HG02623 (cell line): ENCODE measurements around the gene UBE4B.

Experiments used
- ATAC-seq: cut with Tn5 transposase; IDR thresholded peaks from one replicate; pipeline ENCODE4 v1.9.1; 2021; ENCODE audit warnings: moderate library complexity; ENCODE audit not compliant: unreplicated experiment

The UBE4B gene

DNA sequence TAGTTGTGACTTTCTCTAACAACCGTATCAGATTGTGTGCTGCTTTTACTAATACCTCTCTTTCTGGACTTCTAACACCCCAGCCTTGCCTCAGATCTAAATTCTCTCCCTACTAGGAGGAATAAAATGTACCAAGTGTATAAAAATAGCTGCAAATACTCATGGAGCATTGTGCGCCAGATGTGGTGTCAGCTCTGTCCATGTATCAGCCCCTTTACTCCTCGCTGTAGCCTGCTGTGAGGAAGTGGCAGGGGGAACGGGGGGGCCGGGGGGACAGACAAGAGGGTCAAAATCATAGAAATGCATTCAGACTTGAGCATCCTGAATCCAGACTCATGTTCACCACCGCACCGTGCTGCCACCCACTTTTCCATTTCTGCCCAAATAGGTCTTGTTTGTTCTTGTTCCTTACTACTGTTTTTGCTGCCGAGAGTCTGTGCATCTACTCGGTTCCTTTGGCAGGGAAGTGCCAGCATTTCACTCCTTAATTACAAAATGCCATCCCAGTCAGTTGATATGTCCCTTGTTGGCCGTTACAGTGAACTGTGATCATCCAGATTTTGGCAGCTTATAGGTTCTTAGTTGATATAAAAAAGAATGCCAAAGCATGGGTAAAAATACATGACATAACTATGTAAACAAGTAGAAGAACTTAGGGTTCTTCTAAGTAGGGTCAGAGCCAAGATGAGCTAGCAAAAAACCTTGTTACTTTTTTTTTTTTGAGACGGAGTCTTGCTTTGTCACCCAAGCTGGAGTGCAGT, 76.4 kb downstream of the UBE4B start:
- ATAC-seq, result no peak

DNA sequence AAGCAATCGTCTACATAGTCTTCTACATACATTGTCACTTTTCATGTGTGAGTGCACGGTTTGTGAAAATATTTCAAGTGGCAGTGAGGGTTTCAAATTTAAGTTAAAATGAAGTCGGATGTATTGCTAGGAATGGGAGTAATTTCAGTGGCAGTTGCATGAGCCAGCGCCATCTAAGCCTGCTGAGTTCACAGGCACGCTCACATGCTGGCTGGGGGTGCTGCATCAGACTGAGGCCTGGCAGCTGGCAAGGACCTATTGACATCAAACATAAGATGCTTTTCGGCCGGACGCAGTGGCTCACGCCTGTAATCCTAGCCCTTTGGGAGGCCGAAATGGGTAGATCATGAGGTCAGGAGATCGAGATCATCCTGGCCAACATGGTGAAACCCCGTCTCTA, 80.7 kb downstream of the UBE4B start:
- no peak for ATAC-seq

DNA sequence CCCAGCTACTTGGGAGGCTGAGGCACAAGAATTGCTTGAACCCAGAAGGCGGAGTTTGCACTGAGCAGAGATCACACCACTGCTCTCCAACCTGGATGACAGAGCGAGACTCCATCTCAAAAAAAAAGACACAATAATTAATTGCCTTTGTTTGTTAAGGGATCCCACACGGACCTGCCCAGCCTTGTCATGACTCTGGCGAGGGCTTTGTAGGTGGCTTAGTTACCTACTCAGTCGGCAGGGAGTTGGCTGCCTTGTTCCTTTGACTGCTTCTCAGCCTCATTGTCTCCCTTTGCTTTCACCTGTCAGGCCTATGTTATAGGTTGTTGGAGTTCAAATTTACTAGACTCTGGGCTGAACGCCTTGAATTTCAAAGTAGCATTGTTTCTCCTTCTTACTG, 82.0 kb downstream of the UBE4B start:
- ATAC-seq, result no peak

DNA sequence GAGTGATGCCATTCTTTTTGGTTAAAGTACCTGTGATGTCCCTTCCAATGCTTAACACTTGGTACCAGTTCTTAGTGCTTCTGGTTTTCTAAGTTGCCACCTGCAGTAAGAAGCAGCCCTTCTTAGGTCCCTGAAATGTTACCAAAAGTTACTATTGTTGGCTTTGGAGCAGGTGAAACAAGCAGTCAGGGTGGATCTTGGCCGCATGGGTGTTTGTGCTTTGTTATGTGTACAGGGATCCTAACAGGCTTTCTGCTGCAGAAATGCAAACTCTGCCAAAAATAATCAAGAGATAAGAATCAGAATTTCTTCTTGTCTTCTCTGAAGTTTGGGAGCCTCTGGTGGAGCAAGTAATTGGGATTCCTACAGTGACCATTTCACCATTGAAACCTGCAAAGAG, 84.4 kb downstream of the UBE4B start:
- ATAC-seq, result no peak

DNA sequence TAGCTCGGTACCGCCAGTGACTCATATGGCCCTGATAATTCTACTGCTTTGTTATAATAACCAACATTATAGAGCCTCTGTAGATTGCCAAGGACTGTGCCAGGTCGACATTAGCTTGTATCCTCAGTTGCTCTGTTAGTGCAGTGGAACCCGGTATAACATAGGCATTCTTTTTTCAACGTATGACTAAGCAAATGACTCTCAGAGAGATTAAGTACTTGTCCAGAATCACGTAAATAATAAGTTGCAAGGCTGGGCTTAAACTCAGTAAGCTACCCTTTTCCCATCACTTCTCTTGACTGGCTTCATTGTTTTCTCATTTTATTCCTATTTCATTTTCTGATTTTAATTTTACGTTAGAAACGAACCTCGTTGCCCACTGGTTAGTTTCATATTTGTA, 85.1 kb downstream of the UBE4B start:
- no peak for ATAC-seq

DNA sequence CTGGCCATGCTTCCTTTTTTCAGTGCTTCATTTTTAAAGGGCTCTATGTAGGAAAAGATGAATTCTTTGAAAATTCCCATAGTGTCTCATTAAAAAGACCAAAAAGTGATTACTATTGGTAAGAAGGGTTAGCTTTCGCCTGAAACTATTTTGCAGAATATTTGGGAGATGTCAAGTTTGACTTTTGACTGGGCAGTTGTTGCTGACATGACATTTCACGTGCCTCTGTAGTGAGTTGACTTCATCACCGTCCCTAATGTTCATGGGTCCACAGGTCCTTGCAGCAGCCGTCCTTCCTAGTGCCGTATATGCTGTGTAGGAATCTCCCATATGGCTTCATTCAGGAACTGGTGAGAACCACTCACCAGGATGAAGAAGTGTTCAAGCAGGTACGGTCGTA, 88.9 kb downstream of the UBE4B start:
- no peak for ATAC-seq

DNA sequence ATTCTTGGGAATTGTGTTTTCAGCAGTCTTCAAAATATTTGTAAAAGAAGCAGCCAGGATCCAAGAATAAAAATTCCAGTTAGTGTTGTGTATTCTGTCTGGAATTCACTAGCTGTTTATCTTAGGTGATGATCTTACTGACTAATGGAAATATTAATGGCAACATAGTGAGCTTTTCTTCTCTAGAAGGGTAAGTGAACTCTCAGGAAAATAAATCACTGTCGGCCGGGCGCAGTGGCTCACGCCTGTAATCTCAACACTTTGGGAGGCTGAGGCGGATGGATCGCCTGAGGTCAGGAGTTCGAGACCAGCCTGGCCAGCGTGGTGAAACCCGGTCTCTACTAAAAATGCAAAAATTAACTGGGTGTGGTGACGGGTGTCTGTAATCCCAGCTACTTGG, 90.2 kb downstream of the UBE4B start:
- no peak for ATAC-seq

DNA sequence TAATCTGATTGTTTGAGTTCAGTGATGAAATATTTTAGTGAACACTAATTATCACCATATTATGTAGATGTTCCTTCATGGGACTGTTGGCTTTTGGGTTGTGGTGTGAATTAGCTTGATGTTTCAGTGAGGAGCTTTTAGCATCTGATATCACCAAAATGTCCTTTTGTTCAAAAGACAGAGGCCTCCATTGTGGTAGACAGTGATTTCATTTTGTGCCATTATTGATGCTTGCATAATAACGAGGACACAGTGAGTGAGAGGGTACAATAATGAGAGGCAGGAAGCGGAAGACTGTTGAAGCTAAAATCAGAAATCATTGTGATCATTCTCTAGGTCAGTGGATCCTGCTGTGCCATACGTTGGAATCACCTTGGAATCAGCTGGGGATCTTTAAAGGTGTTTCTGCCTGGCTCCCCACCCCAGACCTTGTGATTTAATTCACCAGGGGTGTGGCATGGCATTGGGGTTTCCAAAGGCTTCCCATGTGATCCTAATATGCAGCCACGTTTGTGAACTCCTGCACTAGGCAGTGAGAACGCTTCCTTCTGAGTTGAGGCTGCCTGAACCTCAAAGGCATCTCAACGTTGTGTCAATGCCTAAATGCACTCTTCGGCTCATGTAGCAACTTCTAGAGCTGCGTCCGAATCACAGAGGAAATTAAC, 95.5 kb downstream of the UBE4B start:
- ATAC-seq, result no peak

DNA sequence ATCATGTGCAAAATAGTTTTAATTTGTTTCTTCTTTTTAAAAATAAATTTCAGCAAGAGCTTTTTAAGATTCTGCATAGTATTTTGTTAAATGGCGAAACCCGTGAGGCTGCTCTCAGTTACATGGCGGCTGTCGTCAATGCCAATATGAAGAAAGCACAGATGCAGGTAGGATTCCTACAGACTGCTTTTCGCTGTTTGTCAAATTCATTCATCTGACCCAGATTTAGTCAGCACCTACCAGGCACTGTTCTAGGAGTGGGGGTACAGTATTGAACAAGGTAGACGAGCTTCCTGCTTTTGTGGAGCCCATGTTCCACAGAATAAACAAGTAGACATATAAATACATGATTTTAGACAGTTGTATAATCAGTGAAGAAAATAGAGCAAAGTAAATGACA, 99.6 kb downstream of the UBE4B start:
- ATAC-seq, result no peak

DNA sequence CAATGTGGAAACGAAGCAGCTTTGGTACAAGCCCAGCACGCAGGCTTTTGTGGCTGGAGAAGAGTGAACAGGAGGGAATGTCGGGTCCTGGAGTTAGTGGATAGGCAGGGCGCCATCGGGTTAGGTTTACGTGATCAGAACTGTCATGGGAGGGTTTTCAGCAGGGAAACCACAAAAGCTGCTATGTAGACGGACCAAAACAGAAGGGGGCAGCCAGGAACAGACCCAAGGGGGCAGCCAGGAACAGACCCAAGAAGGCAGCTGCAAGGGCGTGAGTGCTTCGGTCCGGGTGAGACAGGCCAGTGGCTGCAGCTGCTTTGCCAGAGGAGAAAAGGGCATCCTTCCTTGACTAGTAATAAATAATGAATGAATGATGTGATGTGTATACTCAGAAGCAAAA, 100.1 kb downstream of the UBE4B start:
- no peak for ATAC-seq

DNA sequence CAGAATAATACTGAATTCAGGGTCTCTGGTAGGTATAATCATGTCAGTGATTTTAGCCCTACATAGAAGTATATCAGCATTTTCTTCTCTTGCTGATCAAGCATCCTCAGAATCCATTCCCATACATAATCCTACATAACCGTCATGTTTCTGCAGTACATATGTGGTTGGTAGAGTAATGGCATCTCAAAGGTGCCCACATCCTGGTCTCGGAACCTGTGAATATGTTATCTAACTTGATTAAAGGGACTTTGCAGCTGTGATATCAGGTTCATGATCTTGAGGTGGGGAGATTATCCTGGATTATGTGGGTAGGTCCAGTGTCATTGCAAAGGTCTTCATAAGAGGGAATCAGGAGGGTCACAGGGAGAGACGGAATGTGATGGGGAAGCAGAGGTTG, 108.2 kb downstream of the UBE4B start:
- no peak for ATAC-seq

DNA sequence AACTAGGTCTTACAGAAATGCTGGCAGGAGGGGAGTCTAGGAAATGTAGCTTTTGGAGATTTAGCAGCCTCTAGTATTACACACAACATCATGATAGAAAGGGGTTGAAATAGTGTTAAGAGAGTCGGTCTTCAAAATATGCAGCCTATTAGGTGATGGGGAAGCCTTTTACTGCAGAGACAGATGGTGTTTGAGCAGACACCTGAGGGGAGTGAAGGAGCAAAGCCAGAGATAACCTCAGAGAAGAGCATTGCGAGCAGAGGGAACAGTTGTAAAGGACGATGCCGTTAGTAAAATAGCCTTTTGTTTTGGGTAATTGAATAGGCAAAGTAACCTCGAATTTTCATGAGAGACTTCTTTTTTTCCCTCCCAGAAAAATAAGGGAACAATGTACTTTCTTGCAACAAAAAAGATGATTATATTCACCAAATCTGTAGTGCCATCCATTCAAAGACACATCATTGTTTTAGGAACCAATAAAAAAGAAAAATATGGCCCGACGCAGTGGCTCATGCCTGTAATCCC, 111.3 kb downstream of the UBE4B start:
- ATAC-seq, result no peak

DNA sequence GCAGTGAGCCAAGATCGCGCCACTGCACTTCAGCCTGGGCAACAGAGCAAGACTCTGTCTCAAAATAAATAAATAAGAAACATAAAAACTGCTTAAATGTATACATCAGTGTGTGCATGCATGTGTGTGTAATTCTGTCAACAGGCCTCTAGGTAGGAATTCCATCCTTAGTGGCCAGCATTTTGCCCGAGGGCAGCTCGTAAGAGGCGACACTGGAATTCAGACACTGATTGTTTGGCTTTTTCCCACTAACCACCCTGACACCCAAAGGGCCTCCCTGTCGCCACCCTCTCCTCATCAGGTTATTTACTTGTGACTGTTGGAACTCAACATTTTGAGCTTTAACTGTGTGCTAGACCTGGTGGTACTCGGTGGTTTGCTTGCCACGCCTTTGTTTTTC, 113.6 kb downstream of the UBE4B start:
- ATAC-seq, result no peak

DNA sequence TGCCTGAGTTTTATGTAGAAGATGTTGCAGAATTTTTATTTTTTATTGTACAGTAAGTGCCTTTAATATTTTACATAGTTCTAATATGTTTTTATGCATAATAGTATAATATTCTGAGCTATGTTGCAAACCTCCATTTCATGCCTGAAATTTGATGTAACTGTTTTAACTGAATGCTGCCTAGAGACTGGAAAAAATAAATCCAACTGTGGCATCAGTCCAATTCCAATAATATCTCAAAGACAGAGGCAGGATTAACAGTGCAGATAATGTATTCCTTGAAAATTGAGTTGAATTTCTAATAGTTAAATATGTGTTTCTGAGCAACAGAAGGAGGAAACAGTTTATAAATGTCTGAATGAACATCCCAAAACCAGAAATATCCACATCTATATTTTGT, 116.5 kb downstream of the UBE4B start:
- ATAC-seq, result no peak

DNA sequence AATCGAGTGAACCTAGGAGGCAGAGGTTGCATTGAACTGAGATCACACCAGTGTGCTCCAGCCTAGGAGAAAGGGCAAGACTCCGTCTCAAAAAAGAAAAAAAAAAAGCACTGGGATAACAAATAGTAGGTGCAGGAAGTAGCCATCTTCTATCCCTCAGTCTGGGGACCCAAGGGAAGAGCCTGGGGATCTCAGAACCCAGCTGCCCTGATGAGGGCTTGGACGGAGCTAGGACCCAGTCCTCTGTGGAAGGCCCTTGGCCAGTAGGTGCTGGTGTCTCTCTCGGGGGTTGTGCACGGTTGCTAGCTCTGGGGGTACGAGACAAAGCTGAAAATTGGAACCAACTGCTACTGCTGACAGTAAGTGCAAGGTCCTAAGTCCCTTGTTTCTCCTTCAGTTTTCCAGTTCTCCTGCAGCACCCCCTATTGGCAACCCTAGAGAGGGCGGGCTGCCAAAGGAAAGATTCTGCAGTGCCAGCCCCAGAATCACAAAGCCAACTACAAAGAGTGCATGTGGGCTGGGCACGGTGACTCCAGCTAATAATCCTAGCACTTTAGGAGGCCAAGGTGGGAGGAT, 120.0 kb downstream of the UBE4B start:
- no peak for ATAC-seq

DNA sequence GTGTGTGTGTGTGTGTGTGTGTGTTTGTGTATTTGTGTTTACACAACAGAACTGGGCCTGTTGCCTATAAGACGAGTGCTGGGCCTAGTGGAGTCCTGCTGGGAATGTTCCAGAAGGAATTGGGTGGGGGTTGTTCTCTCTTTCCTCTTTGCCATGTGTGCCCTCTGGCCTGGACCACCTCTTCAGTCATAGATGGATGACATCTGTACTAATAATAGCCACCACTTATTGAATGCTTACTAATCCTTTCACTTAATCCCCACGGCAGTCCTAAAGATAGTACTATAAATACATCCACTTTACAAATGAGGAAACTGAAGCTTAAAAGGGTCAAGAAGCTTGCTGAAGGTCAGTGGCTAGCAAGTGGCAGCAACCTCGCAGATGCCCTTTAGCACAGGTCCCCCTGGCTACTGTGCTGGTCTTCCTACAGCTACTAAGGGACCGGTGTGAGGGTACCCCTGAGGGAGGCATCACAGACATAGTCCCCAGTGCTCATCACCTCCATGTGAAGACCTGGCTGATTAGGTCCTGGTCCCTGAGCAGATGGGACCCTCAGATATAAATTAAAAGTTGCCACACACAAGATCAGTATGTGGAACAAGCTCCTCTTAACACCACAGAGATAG, 122.4 kb downstream of the UBE4B start:
- ATAC-seq, result no peak

DNA sequence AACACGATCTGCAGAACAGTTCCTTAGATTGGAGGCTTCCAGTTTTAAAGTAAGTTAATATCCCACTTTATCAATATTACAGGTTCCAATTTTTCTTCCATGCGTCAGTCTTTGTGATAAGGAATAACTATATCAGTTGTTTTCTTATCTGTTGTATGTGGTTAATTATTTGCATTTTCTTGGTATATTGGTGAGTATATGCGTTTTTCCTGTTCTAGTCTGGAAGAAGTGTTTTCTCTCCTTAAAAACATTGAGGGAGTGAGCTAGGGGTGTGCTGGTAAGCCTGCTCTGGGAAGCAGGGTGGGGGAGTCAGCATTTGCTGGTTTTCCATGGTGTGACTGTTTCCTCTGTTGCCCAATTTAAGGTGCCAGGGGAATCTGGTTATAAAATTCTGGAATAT, 127.4 kb downstream of the UBE4B start:
- ATAC-seq, result no peak

DNA sequence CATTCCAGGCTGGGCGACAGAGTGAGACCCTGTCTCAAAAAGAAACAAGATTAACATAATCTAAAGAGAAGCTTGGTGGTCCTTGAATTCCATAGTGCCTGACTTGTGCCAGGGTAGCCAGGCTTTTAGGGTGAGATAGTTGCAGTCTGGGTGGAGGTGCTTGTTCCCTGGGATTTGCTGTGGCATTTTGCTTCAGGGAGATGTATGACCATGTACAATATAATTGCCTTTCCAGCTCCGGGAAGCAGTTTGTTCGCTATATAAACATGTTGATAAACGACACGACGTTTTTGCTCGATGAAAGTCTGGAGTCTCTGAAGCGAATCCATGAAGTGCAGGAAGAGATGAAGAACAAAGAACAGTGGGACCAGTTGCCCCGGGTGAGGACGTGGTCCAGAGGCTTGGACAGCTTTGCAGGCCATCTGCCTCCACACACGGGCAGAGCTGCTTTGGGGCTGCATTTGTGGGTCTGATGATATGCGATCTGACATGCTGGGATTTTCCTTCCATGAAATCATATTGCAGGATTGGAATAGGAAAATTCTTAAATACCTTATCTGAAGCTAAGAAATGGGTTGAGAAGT, 128.2 kb downstream of the UBE4B start:
- no peak for ATAC-seq

DNA sequence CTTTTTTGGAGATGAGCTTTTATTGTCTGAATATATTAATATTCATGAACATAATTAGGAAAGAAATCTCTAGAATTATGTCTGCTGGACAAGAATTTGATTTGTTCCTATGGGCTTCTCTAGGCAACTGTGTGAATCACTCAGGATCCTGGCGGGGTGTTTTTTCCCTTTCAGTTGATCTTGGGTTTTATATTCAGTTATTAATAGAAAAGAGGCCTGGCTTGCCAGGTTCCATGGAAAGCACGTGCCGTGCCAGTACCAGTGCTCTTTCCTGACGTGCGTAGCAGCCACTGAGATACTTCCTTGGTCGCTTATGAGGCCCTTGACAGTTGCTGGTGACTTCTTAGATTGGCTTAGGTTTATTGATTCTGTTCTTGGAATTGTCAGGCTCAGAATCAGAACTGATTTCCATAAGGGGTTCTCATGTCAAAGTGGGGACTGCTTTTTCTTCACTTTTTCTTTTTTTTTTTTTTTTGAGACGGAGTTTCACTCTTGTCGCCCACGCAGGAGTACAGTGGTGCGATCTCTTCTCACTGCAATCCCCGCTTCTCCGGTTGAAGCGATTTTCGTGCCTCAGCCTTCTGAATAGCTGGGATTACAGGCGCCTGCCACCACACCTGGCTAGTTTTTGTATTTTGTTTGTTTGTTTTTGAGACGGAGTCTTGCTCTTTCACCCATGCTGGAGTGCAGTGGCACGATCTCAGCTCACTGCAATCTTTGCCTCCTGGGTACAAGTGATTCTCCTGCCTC, 129.0 kb downstream of the UBE4B start:
- ATAC-seq, result no peak

DNA sequence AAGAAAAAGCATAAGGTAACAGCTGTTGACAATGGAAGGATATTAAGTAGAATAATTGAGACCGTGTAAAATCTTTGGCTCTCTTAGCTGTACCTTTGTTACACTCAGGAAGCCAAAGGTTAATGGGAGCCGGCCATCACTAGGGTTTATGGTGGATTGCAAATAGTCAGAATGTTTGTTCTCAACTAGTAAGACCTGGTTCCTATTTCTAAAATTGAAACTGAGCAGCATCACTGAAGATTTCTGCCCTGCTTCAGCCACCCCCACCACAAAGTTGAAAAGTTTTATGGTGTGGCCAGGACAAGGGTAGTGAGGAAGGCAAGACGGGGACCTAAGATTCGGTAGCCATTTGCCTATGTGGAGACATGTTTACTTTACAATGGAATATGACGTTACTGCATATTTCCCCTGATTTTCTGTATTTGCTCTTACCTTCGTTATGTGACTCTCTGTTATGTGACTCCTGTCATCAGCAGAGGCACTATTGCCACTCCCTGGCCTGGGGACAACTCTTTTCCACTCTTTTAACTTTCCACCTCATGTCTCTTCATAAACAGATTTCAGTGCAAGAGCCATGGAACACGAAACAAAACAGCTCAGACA, 136.3 kb downstream of the UBE4B start:
- ATAC-seq, result no peak
